GM23338 (cell line): ENCODE data around the gene CGB1. TPM values are rescaled to one million over a fixed set of nuclear protein-coding genes. Genes with fewer than 3 reads are reported as not detected.
"Not testable (repeated sequence)": the region's sequence is repeated elsewhere in the genome, so short reads cannot be mapped to it uniquely, and the experiment has no call there.

Source experiments
- ATAC-seq: fragments of 200-7000 bp; cut with Tn5 transposase; 3 replicates; pipeline ENCODE4 v1.9.1; 2020
- DNase-seq: peaks from one replicate; pipeline ENCODE4 v3.0.0-alpha.2; 2015; ENCODE audit warnings: low spot score
- H2AFZ ChIP-seq: fragments of 200-600 bp; sonication (generic); 2 replicates; pipeline ENCODE4 v1.8.0; 2016; ENCODE audit warnings: antibody characterized with exemption, mild to moderate bottlenecking, moderate library complexity
- H3F3A ChIP-seq: fragments of 200-600 bp; sonication (generic); replicated peaks from 2 replicates; pipeline ENCODE4 v1.8.0; 2017; ENCODE audit warnings: antibody characterized with exemption, mixed run types, low read depth
- H3K27ac ChIP-seq: fragments of 200-600 bp; sonication (generic); 2 replicates; pipeline ENCODE4 v1.6.1; 2016; ENCODE audit warnings: low read depth
- H3K27me3 ChIP-seq: fragments of 200-600 bp; sonication (generic); 2 replicates; pipeline ENCODE4 v1.8.0; 2016; ENCODE audit warnings: mild to moderate bottlenecking, mixed run types, moderate library complexity; ENCODE audit not compliant: insufficient read depth
- H3K36me3 ChIP-seq: fragments of 200-600 bp; sonication (generic); 2 replicates; pipeline ENCODE4 v1.8.0; 2016; ENCODE audit warnings: mild to moderate bottlenecking; ENCODE audit not compliant: insufficient read depth
- H3K4me1 ChIP-seq: fragments of 200-600 bp; sonication (generic); 2 replicates; pipeline ENCODE4 v1.8.0; 2016; ENCODE audit warnings: mild to moderate bottlenecking, moderate library complexity; ENCODE audit not compliant: insufficient read depth
- H3K4me2 ChIP-seq: fragments of 200-600 bp; sonication (generic); 2 replicates; pipeline ENCODE4 v1.7.1; 2017; ENCODE audit warnings: mixed run types
- H3K4me3 ChIP-seq: fragments of 200-600 bp; sonication (generic); 2 replicates; pipeline ENCODE4 v1.6.1; 2016; ENCODE audit warnings: mixed run types
- H3K79me2 ChIP-seq: fragments of 200-600 bp; sonication (generic); replicated peaks from 2 replicates; pipeline ENCODE4 v1.8.0; 2017; ENCODE audit warnings: mild to moderate bottlenecking; ENCODE audit not compliant: insufficient read depth
- H3K9me2 ChIP-seq: fragments of 200-600 bp; sonication (generic); 2 replicates; pipeline ENCODE4 v1.8.0; 2017; ENCODE audit not compliant: insufficient read depth
- H4K20me1 ChIP-seq: fragments of 200-600 bp; sonication (generic); replicated peaks from 2 replicates; pipeline ENCODE4 v1.8.0; 2017; ENCODE audit warnings: mild to moderate bottlenecking; ENCODE audit not compliant: insufficient read depth
- H3K27ac Mint-ChIP-seq: 2 replicates; pipeline ENCODE4 v1.8.0; 2020; ENCODE audit warnings: inconsistent platforms, mild to moderate bottlenecking, moderate library complexity, mixed read lengths
- H3K27me3 Mint-ChIP-seq: 3 replicates; pipeline ENCODE4 v1.8.0; 2022; ENCODE audit warnings: low read depth, mild to moderate bottlenecking, moderate library complexity, mixed read lengths, inconsistent platforms; ENCODE audit not compliant: insufficient read depth, poor library complexity
- H3K36me3 Mint-ChIP-seq: 3 replicates; pipeline ENCODE4 v1.8.0; 2021; ENCODE audit warnings: low read depth, mild to moderate bottlenecking, inconsistent platforms, moderate library complexity, mixed read lengths
- H3K4me1 Mint-ChIP-seq: 3 replicates; pipeline ENCODE4 v1.8.0; 2020; ENCODE audit warnings: mild to moderate bottlenecking, inconsistent platforms, mixed read lengths
- H3K4me3 Mint-ChIP-seq: 3 replicates; pipeline ENCODE4 v1.8.0; 2021; ENCODE audit warnings: moderate library complexity, mild to moderate bottlenecking, inconsistent platforms, mixed read lengths
- H3K9me3 Mint-ChIP-seq: 3 replicates; pipeline ENCODE4 v1.8.0; 2020; ENCODE audit warnings: moderate library complexity, mild to moderate bottlenecking, inconsistent platforms, mixed read lengths
- polyA plus RNA-seq: library from polyadenylated mRNA; unstranded; fragments of >200 nt; fragmentation: Nextera tagmentation; extraction: Ambion mirVana; gene quantifications from 2 replicates; pipeline ENCODE4 v1.2.1, GENCODE V29; 2016
- total RNA-seq: library from RNA; depleted of rRNA; stranded (reverse); fragments of >200 nt; shearing (Covaris generic); gene quantifications from 2 replicates; pipeline ENCODE4 v1.2.3, GENCODE V29; 2014
- TF ChIP-seq, protein P1 (sequence below), 2 experiments: fragments of 200-600 bp in 1 of 2; sonication (generic) in 1 of 2; conservative IDR thresholded peaks; 2 replicates each; pipeline versions ENCODE4 v1.5.1 to v1.6.1; 2016 to 2017; ENCODE audit warnings: antibody characterized with exemption in 2 of 2, low read depth in 2 of 2, mild to moderate bottlenecking in 2 of 2, moderate library complexity in 1 of 2

Gene CGB1
- total and polyA plus RNA-seq, 2 experiments from 2014 or later = 0.52 TPM; not detected in 1

DNA sequence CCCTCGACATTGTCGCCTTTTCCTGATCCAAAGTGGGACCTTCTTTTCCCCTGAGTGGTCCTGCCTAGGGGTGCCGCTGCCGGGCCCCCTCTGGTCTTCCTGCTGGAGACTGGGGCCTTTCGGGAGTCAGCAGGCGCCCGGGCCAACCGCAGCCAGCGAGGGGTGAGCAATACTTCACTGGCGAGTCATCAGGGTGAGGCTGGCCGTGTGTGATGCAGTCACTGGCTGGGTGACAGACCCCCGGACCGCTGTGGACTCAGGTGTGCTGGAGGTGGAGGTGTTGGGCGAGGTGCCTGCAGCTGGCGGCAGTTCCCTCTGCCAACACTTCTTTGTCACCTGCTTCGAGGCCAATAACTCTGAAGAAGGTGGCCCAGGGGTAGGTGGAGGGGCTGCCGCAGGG lies 5.5 kb upstream of the CGB1 start (continued):
- TF ChIP-seq, protein P1, sequence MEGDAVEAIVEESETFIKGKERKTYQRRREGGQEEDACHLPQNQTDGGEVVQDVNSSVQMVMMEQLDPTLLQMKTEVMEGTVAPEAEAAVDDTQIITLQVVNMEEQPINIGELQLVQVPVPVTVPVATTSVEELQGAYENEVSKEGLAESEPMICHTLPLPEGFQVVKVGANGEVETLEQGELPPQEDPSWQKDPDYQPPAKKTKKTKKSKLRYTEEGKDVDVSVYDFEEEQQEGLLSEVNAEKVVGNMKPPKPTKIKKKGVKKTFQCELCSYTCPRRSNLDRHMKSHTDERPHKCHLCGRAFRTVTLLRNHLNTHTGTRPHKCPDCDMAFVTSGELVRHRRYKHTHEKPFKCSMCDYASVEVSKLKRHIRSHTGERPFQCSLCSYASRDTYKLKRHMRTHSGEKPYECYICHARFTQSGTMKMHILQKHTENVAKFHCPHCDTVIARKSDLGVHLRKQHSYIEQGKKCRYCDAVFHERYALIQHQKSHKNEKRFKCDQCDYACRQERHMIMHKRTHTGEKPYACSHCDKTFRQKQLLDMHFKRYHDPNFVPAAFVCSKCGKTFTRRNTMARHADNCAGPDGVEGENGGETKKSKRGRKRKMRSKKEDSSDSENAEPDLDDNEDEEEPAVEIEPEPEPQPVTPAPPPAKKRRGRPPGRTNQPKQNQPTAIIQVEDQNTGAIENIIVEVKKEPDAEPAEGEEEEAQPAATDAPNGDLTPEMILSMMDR (conservative IDR thresholded peaks at IDR 0.05; ENCODE audit: low read depth in 2 of 2) = no peak

DNA sequence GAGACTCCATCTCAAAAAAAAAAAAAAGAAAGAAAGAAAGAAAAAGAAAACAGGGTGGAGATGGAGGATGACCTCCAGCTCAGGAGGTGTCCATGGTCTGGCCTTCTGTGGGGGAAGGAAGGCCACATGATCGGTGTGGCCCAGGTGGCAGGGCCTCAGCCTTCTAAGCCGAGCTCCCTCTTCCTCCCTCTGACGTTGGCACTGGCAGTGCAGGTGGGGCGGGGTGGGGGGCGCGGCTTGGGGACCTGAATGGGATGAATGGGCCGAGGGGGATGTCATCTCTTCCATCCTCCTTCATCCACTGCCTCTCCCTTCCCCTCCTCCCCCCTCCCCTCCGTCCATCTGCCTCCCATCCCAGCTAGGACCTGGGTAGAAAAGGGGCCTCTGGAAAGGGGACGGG lies 3.0 kb upstream of the CGB1 start:
- not testable (repeated sequence) for H3K4me1 Mint-ChIP-seq, H2AFZ ChIP-seq, H3K36me3 Mint-ChIP-seq, H3K4me3 ChIP-seq, H3K9me3 Mint-ChIP-seq, H3K4me1 ChIP-seq, H3K4me3 Mint-ChIP-seq, H3K4me2 ChIP-seq, DNase-seq, H3K9me2 ChIP-seq, H3K36me3 ChIP-seq, H3F3A ChIP-seq, H3K27ac Mint-ChIP-seq, H3K27me3 ChIP-seq, H3K79me2 ChIP-seq, H4K20me1 ChIP-seq, H3K27ac ChIP-seq, ATAC-seq
- H3K27me3 Mint-ChIP-seq = peaks cover 11% of the 10 kb centered on the region

DNA sequence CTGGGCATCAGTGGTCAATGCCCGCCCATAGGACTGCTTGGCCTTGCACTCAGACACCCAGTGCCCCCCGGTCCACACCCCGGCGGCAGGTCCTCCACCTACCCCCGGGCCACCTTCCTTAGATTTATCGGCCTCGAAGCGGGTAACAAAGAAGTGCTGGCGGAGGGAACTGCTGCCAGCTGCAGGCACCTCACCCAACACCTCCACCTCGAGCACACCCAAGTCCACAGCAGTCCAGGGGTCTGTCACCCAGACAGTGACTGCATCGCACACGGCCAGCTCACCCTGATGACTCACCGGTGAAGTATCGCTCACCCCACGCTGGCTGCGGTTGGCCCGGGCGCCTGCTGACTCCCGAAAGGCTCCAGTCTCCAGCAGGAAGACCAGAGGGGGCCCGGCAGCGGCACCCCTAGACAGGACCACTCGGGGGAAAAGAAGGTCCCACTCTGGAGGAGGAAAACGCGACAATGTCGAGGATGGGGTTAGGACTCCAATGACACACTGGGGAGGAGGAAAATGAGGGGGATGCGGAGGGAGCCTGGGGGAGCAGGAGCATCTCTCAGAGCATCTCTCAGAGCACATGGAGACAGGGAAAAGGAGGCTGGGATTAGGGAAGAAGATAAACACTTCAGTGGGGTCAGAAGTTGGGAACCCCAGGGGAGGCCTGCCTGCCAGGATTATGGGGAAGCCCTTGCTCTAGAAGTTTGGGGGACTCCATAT lies 2.0 kb upstream of the CGB1 start:
- not testable (repeated sequence) for H3K79me2 ChIP-seq, H3K4me3 ChIP-seq, H3K9me2 ChIP-seq, H3K27me3 Mint-ChIP-seq, H2AFZ ChIP-seq, H3K4me1 ChIP-seq, ATAC-seq, H3K36me3 Mint-ChIP-seq, H3K4me2 ChIP-seq, H3K36me3 ChIP-seq, H3K9me3 Mint-ChIP-seq, H3K27me3 ChIP-seq, H3K4me1 Mint-ChIP-seq, H3K4me3 Mint-ChIP-seq, DNase-seq, H3K27ac ChIP-seq, H3K27ac Mint-ChIP-seq, H3F3A ChIP-seq, H4K20me1 ChIP-seq

DNA sequence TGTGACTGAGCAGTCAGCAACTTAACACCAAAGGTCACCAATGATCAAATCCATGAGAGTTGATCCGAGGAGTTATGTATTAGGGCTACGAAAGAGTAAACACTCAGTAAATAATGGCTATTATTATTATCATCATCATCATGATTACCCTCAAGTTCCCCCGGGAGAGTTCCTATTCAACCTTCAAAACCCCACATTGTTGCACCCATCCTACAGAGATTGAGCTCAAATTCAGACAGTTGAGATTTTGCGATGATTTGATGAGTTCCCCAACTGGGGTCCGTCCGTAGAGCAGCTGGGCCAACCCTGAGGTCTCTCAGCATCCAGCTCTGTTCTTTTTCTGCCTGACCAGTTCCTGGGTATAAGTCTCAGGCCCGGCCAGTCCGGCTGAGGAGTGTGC lies 1.4 kb upstream of the CGB1 start:
- not testable (repeated sequence) for H3K27me3 ChIP-seq, H3K79me2 ChIP-seq, H3F3A ChIP-seq, ATAC-seq, H3K4me2 ChIP-seq, H3K27ac Mint-ChIP-seq, H3K4me1 ChIP-seq, H3K9me3 Mint-ChIP-seq, H3K27ac ChIP-seq, H3K4me1 Mint-ChIP-seq, H3K27me3 Mint-ChIP-seq, H3K4me3 Mint-ChIP-seq, H3K36me3 Mint-ChIP-seq, H3K9me2 ChIP-seq, H3K4me3 ChIP-seq, H4K20me1 ChIP-seq, DNase-seq, H2AFZ ChIP-seq, H3K36me3 ChIP-seq
